ENCODE measurements around the gene LTA4H.
A peak's percentile ranks its signal among the peaks of the same experiment; 100 is the strongest.
"Not testable (repeated sequence)": the region's sequence is repeated elsewhere in the genome, so short reads cannot be mapped to it uniquely, and the experiment has no call there.

Gene LTA4H

GRCh38 chr12:96035283-96036236 is at the start of gene LTA4H:
LTA4H (minus strand) TSS chr12:96035587; CDS start chr12:96035519, 68 bp downstream.
- peak; percentile 77 for DNase-seq (ENCODE audit: insufficient read length, low spot score)
- FAIRE-seq: peak; percentile 94

GRCh38 chr12:96084624-96085023 is 49.2 kb upstream of the LTA4H start:
- FAIRE-seq: no peak
- no peak for DNase-seq (ENCODE audit: insufficient read length, low spot score)

GRCh38 chr12:96083020-96083719 is 47.8 kb upstream of the LTA4H start:
- DNase-seq (ENCODE audit: insufficient read length, low spot score): no peak
- FAIRE-seq: no peak

- DNase-seq (ENCODE audit: insufficient read length, low spot score) (no peak), FAIRE-seq (no peak)
These were observed 46.2 kb upstream of the LTA4H start for GRCh38 chr12:96081596-96081995.

GRCh38 chr12:96078231-96079135 is 43.1 kb upstream of the LTA4H start:
- DNase-seq (ENCODE audit: insufficient read length, low spot score): no peak
- FAIRE-seq: no peak

GRCh38 chr12:96077081-96077480 is 41.7 kb upstream of the LTA4H start:
- no peak for DNase-seq (ENCODE audit: insufficient read length, low spot score)
- no peak for FAIRE-seq

- FAIRE-seq: no peak
- DNase-seq (ENCODE audit: insufficient read length, low spot score): no peak
These were observed 40.2 kb upstream of the LTA4H start for GRCh38 chr12:96075560-96075959.

GRCh38 chr12:96073346-96074330 is 38.3 kb upstream of the LTA4H start:
- DNase-seq (ENCODE audit: insufficient read length, low spot score) (no peak), FAIRE-seq (no peak)

- FAIRE-seq: no peak
- no peak for DNase-seq (ENCODE audit: insufficient read length, low spot score)
These were observed 35.4 kb upstream of the LTA4H start for GRCh38 chr12:96070670-96071279.

GRCh38 chr12:96069511-96070231 is 34.3 kb upstream of the LTA4H start:
- no peak for DNase-seq (ENCODE audit: insufficient read length, low spot score)
- no peak for FAIRE-seq

- DNase-seq (ENCODE audit: insufficient read length, low spot score) (no peak), FAIRE-seq (no peak)
These were observed 33.2 kb upstream of the LTA4H start for GRCh38 chr12:96068636-96069035.

GRCh38 chr12:96068111-96068510 is 32.7 kb upstream of the LTA4H start:
- DNase-seq (ENCODE audit: insufficient read length, low spot score) (no peak), FAIRE-seq (no peak)

- FAIRE-seq; DNase-seq (ENCODE audit: insufficient read length, low spot score): not testable (repeated sequence)
These were observed 30.4 kb upstream of the LTA4H start for GRCh38 chr12:96065776-96066175.

GRCh38 chr12:96064966-96065365 is 29.6 kb upstream of the LTA4H start:
- DNase-seq (ENCODE audit: insufficient read length, low spot score) (no peak), FAIRE-seq (no peak)

GRCh38 chr12:96064271-96064670 is 28.9 kb upstream of the LTA4H start:
- DNase-seq (ENCODE audit: insufficient read length, low spot score) (no peak), FAIRE-seq (no peak)

GRCh38 chr12:96063046-96063445 is 27.7 kb upstream of the LTA4H start:
- FAIRE-seq (no peak), DNase-seq (ENCODE audit: insufficient read length, low spot score) (no peak)

- DNase-seq (ENCODE audit: insufficient read length, low spot score): peak; percentile 35
- FAIRE-seq: peak; percentile 94
These were observed 26.6 kb upstream of the LTA4H start for GRCh38 chr12:96061864-96062453.

- DNase-seq (ENCODE audit: insufficient read length, low spot score) (no peak), FAIRE-seq (no peak)
These were observed 25.9 kb upstream of the LTA4H start for GRCh38 chr12:96061323-96061722.

Measured in GM19239 (cell line).